Type B pancreatic cell (in vitro differentiated cells): Measurements from ENCODE around the gene TOB1. TPM values are rescaled to one million over a fixed set of nuclear protein-coding genes. Genes with fewer than 3 reads are reported as not detected.

ENCODE experiments used
- DNase-seq: peaks from one replicate; pipeline ENCODE4 v3.0.0; 2021; ENCODE audit warnings: mixed read lengths; ENCODE audit not compliant: unreplicated experiment; ENCODE audit errors: extremely low spot score
- H3K27ac Mint-ChIP-seq: 2 replicates; pipeline ENCODE4 v1.8.0; 2021; ENCODE audit warnings: mild to moderate bottlenecking, mixed read lengths
- H3K27me3 Mint-ChIP-seq: 2 replicates; pipeline ENCODE4 v1.8.0; 2021; ENCODE audit warnings: mixed read lengths
- H3K36me3 Mint-ChIP-seq: 2 replicates; pipeline ENCODE4 v1.8.0; 2021; ENCODE audit warnings: mixed read lengths
- H3K4me1 Mint-ChIP-seq: one replicate; pipeline ENCODE4 v1.8.0; 2021; ENCODE audit warnings: mixed read lengths; ENCODE audit not compliant: unreplicated experiment
- H3K4me3 Mint-ChIP-seq: 2 replicates; pipeline ENCODE4 v1.8.0; 2021; ENCODE audit warnings: mild to moderate bottlenecking, mixed read lengths
- H3K9me3 Mint-ChIP-seq: 2 replicates; pipeline ENCODE4 v1.8.0; 2021; ENCODE audit warnings: mixed read lengths
- CTCF ChIP-seq: fragments of 200-600 bp; sonication (generic); conservative IDR thresholded peaks from 2 replicates; pipeline ENCODE4 v1.5.0; 2021; ENCODE audit warnings: antibody characterized with exemption, mild to moderate bottlenecking
- total RNA-seq: library from RNA; stranded (reverse); gene quantifications from 2 replicates; pipeline ENCODE4 v1.2.1, GENCODE V29; 2021; ENCODE audit warnings: low replicate concordance

TOB1 gene
- total RNA-seq, 1 donor from 2014 or later = 54.9 TPM

DNA sequence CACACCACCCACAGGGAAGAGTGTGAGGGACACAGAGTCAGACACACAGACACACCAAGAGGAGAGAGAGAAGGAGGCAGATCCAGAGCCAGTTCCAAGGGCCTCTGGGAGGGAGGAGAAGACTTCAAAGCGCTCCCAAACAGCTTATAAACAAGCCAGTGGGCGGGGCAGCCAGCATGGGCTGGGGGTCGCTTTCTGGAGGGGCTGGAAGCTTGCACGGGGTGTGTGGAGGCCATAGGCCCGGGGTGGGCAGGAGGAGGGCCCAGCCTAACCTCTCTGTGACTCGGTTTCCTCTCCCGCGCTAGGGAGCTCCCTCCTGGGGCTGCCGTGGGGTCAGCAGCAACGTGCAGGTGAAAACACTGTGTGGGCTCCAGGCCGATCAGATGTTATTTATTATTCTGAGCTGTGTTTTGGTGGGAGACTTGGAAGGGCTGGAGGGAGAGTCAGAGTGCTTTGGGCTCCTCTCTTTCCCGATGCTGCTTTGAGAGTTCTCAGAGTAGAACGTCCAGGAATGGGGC, 33.2 kb downstream of the TOB1 start:
- no peak for DNase-seq
- H3K4me1 Mint-ChIP-seq = peaks cover 59% of the 10 kb centered on the region
- no peak overlapping the region for H3K27ac Mint-ChIP-seq
- peaks cover 4% of the 10 kb centered on the region for H3K27me3 Mint-ChIP-seq
- H3K36me3 Mint-ChIP-seq = no peaks in the 10 kb centered on the region
- no peak for TF ChIP-seq CTCF
- no peak overlapping the region for H3K4me3 Mint-ChIP-seq
- no peaks in the 10 kb centered on the region for H3K9me3 Mint-ChIP-seq

DNA sequence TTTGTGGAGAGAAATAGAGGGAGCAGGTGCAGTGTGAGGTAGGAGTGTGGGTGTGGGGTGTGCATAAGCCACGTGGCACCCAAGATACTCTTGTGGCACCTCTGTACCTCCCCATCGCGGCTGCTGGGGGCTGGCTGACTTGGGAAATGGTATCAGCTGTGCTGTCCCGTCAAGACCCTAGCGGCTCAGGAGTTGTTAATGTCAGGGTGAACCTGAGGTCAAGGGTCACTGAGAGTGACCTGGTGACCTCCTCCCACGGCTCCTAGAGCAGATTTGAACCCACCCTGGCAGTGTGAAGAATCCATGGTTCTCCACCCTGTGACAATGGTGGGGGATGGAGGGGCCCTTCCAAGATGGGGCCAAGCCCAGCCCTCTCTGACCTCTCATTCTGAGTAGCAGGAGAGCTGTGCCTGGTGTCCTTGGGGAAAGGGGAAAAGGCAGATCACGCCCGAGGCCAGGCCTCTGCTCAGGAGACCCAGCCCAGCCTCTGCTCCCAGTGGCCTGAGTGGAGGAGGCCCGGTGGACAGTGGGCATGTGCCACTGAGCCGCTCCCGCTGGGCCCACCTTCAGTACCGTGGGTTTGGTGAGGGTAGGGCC, 33.8 kb downstream of the TOB1 start:
- H3K36me3 Mint-ChIP-seq = no peaks in the 10 kb centered on the region
- DNase-seq = no peak
- H3K27me3 Mint-ChIP-seq = peaks cover 4% of the 10 kb centered on the region
- H3K4me1 Mint-ChIP-seq = peaks cover 59% of the 10 kb centered on the region
- no peaks in the 10 kb centered on the region for H3K9me3 Mint-ChIP-seq
- H3K4me3 Mint-ChIP-seq = no peak overlapping the region
- TF ChIP-seq CTCF = no peak
- no peak overlapping the region for H3K27ac Mint-ChIP-seq

DNA sequence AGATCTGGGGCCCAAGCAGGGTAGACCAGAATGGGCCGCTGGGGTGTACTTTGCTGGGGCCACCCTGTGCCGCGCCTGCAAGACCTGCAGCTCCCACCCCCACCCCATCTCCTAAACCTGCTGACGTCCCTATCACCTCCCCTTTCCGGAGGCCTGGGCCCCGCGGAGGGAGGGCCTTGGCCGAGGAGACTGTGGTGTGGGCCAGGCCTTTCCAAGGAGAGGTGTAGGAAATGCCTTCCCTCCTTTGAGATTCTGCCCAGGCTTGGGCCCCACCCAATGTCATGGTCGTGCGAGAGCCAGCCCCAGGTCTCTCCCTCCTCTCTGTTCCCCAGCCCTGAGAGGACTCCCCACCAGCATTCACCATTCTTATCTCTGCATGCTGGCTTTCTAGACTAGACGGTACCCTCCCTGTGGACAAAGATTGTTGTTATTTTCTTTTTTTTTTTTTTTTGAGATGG, 34.7 kb downstream of the TOB1 start:
- H3K27me3 Mint-ChIP-seq = peaks cover 4% of the 10 kb centered on the region
- H3K4me3 Mint-ChIP-seq = peak overlapping the region; percentile 71
- peak overlapping the region; percentile 31 for H3K27ac Mint-ChIP-seq
- H3K4me1 Mint-ChIP-seq = peaks cover 59% of the 10 kb centered on the region
- TF ChIP-seq CTCF = no peak
- H3K9me3 Mint-ChIP-seq = no peaks in the 10 kb centered on the region
- no peak for DNase-seq
- no peaks in the 10 kb centered on the region for H3K36me3 Mint-ChIP-seq

DNA sequence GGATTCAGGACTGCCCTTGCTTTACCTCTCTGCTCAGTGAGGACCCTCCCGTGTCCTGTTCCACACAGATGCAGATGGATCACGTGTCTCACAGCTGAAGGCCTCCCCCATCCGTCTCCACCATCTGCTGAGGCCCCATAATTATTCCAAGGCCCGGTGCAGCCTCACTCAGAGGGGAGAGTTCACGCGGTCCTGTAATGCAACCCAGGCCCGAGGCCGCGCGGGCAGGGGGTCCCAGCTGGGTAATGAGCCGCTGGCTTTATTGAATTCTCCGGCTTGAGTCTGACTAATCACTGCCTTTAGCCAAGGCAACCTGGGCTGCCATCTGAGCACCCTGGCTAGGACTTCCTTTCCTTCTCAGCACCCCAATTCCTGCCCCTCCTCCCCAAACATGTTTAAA, 35.2 kb downstream of the TOB1 start:
- peaks cover 59% of the 10 kb centered on the region for H3K4me1 Mint-ChIP-seq
- H3K4me3 Mint-ChIP-seq = peak overlapping the region; percentile 53
- no peaks in the 10 kb centered on the region for H3K36me3 Mint-ChIP-seq
- DNase-seq = no peak
- no peaks in the 10 kb centered on the region for H3K9me3 Mint-ChIP-seq
- H3K27ac Mint-ChIP-seq = peak overlapping the region; percentile 63
- no peak for TF ChIP-seq CTCF
- H3K27me3 Mint-ChIP-seq = peaks cover 4% of the 10 kb centered on the region

GRCh38 chr17:50830352-50830751, 35.8 kb downstream of the TOB1 start:
- no peaks in the 10 kb centered on the region for H3K36me3 Mint-ChIP-seq
- no peak overlapping the region for H3K27ac Mint-ChIP-seq
- no peak overlapping the region for H3K4me3 Mint-ChIP-seq
- DNase-seq = no peak
- peaks cover 4% of the 10 kb centered on the region for H3K27me3 Mint-ChIP-seq
- no peaks in the 10 kb centered on the region for H3K9me3 Mint-ChIP-seq
- peaks cover 57% of the 10 kb centered on the region for H3K4me1 Mint-ChIP-seq
- TF ChIP-seq CTCF = no peak
